ENCODE data around the gene ENPP4. TPM values are rescaled to one million over a fixed set of nuclear protein-coding genes. Genes with fewer than 3 reads are reported as not detected.

Gene ENPP4
- polyA plus RNA-seq, 1 donor from 2014 or later = 24.0 TPM

DNA sequence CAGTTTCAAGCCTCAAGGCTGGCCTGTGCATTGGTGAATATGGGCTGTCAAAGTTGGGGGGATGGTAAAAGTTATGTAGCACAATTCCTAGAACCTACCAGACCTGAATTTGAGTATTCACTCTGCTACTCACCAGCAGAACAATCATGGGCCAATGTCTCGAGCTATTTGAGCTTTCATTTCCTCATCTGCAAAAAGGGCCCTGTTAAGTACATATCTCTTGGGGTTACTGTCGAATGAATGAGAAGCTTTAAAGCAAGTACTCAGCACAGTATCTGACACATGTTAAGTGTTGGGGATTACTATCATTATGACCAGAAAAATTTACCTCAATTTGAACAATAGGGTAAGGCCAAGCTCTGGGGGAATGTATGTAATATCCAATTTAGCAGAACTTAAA, 13.5 kb upstream of the ENPP4 start:
- no peaks in the 10 kb centered on the region for H3F3A ChIP-seq (ENCODE audit: insufficient read depth, low read length, poor library complexity, severe bottlenecking)

DNA sequence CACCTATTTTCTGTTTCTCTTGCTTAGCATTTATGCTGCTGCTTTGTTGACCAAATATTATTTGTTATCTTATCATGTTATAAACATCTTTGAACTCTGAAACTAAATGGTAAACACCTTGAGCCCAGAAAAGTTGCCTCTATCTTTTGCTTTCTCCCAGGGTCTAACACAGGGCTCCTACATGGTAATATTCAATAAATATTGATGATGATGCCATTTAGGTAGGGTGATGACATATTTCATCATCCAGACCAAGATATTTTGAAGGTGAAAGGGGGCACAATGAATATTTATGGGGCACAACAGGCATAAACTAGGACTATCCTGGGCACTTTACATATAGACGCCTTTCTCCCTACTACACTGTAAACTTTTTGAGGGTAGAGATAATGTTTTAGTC, 11.6 kb upstream of the ENPP4 start:
- no peak overlapping the region for H2AFZ ChIP-seq (ENCODE audit: low read depth, low read length)
- H3K36me3 ChIP-seq (ENCODE audit: insufficient read depth, low read length) = no peaks in the 10 kb centered on the region
- no peak overlapping the region for H3K4me3 ChIP-seq (ENCODE audit: low read length)
- H3K27ac ChIP-seq (ENCODE audit: low read length) = no peak overlapping the region
- H3K9ac ChIP-seq (ENCODE audit: low read length) = no peak overlapping the region
- no peak for TF ChIP-seq RAD21 (conservative IDR thresholded peaks at IDR 0.05)
- no peak for TF ChIP-seq TAF1 (IDR thresholded peaks at IDR 0.05; ENCODE audit: low read depth)
- TF ChIP-seq, protein P1, sequence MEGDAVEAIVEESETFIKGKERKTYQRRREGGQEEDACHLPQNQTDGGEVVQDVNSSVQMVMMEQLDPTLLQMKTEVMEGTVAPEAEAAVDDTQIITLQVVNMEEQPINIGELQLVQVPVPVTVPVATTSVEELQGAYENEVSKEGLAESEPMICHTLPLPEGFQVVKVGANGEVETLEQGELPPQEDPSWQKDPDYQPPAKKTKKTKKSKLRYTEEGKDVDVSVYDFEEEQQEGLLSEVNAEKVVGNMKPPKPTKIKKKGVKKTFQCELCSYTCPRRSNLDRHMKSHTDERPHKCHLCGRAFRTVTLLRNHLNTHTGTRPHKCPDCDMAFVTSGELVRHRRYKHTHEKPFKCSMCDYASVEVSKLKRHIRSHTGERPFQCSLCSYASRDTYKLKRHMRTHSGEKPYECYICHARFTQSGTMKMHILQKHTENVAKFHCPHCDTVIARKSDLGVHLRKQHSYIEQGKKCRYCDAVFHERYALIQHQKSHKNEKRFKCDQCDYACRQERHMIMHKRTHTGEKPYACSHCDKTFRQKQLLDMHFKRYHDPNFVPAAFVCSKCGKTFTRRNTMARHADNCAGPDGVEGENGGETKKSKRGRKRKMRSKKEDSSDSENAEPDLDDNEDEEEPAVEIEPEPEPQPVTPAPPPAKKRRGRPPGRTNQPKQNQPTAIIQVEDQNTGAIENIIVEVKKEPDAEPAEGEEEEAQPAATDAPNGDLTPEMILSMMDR (IDR thresholded peaks at IDR 0.05; ENCODE audit: poor library complexity, severe bottlenecking) = no peak
- no peak for TF ChIP-seq EZH2 (IDR thresholded peaks at IDR 0.05; ENCODE audit: borderline replicate concordance, insufficient read depth, low read length, poor library complexity, severe bottlenecking)
- TF ChIP-seq, protein P2, sequence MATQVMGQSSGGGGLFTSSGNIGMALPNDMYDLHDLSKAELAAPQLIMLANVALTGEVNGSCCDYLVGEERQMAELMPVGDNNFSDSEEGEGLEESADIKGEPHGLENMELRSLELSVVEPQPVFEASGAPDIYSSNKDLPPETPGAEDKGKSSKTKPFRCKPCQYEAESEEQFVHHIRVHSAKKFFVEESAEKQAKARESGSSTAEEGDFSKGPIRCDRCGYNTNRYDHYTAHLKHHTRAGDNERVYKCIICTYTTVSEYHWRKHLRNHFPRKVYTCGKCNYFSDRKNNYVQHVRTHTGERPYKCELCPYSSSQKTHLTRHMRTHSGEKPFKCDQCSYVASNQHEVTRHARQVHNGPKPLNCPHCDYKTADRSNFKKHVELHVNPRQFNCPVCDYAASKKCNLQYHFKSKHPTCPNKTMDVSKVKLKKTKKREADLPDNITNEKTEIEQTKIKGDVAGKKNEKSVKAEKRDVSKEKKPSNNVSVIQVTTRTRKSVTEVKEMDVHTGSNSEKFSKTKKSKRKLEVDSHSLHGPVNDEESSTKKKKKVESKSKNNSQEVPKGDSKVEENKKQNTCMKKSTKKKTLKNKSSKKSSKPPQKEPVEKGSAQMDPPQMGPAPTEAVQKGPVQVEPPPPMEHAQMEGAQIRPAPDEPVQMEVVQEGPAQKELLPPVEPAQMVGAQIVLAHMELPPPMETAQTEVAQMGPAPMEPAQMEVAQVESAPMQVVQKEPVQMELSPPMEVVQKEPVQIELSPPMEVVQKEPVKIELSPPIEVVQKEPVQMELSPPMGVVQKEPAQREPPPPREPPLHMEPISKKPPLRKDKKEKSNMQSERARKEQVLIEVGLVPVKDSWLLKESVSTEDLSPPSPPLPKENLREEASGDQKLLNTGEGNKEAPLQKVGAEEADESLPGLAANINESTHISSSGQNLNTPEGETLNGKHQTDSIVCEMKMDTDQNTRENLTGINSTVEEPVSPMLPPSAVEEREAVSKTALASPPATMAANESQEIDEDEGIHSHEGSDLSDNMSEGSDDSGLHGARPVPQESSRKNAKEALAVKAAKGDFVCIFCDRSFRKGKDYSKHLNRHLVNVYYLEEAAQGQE (IDR thresholded peaks at IDR 0.05; ENCODE audit: borderline replicate concordance) = no peak
- no peak for TF ChIP-seq SMC3 (conservative IDR thresholded peaks at IDR 0.05; ENCODE audit: poor library complexity)
- TF ChIP-seq EP300 (conservative IDR thresholded peaks at IDR 0.05; ENCODE audit: poor library complexity, severe bottlenecking) = no peak
- no peak for TF ChIP-seq POLR2AphosphoS5 (IDR thresholded peaks at IDR 0.05)
- TF ChIP-seq MXI1 (conservative IDR thresholded peaks at IDR 0.05; ENCODE audit: poor library complexity, severe bottlenecking) = no peak
- no peak overlapping the region for H3K4me2 ChIP-seq (ENCODE audit: low read length)
- H3K79me2 ChIP-seq (replicated peaks; ENCODE audit: insufficient read depth, low read length) = no peaks in the 10 kb centered on the region
- no peaks in the 10 kb centered on the region for H3K9me3 ChIP-seq (ENCODE audit: low read length)
- no peaks in the 10 kb centered on the region for H4K20me1 ChIP-seq (ENCODE audit: insufficient read depth)
- no peaks in the 10 kb centered on the region for H3F3A ChIP-seq (ENCODE audit: insufficient read depth, low read length, poor library complexity, severe bottlenecking)
- no peaks in the 10 kb centered on the region for H3K27me3 ChIP-seq (ENCODE audit: insufficient read depth, low read depth, low read length)
- H3K9me2 ChIP-seq (ENCODE audit: insufficient read depth, low read length) = no peaks in the 10 kb centered on the region

More for the DNA sequence above, 13.5 kb upstream of the ENPP4 start:
- H4K20me1 ChIP-seq (ENCODE audit: insufficient read depth) = no peaks in the 10 kb centered on the region
- H3K9ac ChIP-seq (ENCODE audit: low read length) = no peak overlapping the region
- no peak overlapping the region for H3K4me3 ChIP-seq (ENCODE audit: low read length)
- H3K36me3 ChIP-seq (ENCODE audit: insufficient read depth, low read length) = no peaks in the 10 kb centered on the region
- no peak overlapping the region for H3K4me2 ChIP-seq (ENCODE audit: low read length)
- H2AFZ ChIP-seq (ENCODE audit: low read depth, low read length) = no peak overlapping the region
- no peaks in the 10 kb centered on the region for H3K27me3 ChIP-seq (ENCODE audit: insufficient read depth, low read depth, low read length)
- no peak for TF ChIP-seq SMC3 (conservative IDR thresholded peaks at IDR 0.05; ENCODE audit: poor library complexity)
- TF ChIP-seq RAD21 (conservative IDR thresholded peaks at IDR 0.05) = no peak
- no peak for TF ChIP-seq POLR2AphosphoS5 (IDR thresholded peaks at IDR 0.05)
- TF ChIP-seq, protein P2 (IDR thresholded peaks at IDR 0.05; ENCODE audit: borderline replicate concordance) = no peak
- TF ChIP-seq EP300 (conservative IDR thresholded peaks at IDR 0.05; ENCODE audit: poor library complexity, severe bottlenecking) = no peak
- TF ChIP-seq, protein P1 (IDR thresholded peaks at IDR 0.05; ENCODE audit: poor library complexity, severe bottlenecking) = no peak
- no peak for TF ChIP-seq MXI1 (conservative IDR thresholded peaks at IDR 0.05; ENCODE audit: poor library complexity, severe bottlenecking)
- TF ChIP-seq TAF1 (IDR thresholded peaks at IDR 0.05; ENCODE audit: low read depth) = no peak
- TF ChIP-seq EZH2 (IDR thresholded peaks at IDR 0.05; ENCODE audit: borderline replicate concordance, insufficient read depth, low read length, poor library complexity, severe bottlenecking) = no peak
- H3K79me2 ChIP-seq (replicated peaks; ENCODE audit: insufficient read depth, low read length) = no peaks in the 10 kb centered on the region
- H3K9me3 ChIP-seq (ENCODE audit: low read length) = no peaks in the 10 kb centered on the region
- no peaks in the 10 kb centered on the region for H3K9me2 ChIP-seq (ENCODE audit: insufficient read depth, low read length)
- no peak overlapping the region for H3K27ac ChIP-seq (ENCODE audit: low read length)

Data from neural cell (in vitro differentiated cells).